OCI-LY7 (cell line): ENCODE measurements around the gene RAMP3. TPM values are rescaled to one million over a fixed set of nuclear protein-coding genes. Genes with fewer than 3 reads are reported as not detected.

Experiments used
- BruUV-seq: library from RNA; stranded (reverse); fragments of 400-500 nt; replicated peaks from 2 replicates; lab custom pipeline; 2021; lab: Mats Ljungman, UMichigan
- CTCF ChIA-PET: fragments of 300-600 bp; sonication (Branson Sonifier 250); formaldehyde crosslinking; loops from one replicate; lab custom pipeline; 2022; ENCODE audit warnings: antibody characterized with exemption; ENCODE audit not compliant: unreplicated experiment; lab: Charles Lee
- POLR2A ChIA-PET: fragments of 300-600 bp; sonication (Branson Sonifier 250); formaldehyde crosslinking; loops from one replicate; lab custom pipeline; 2022; ENCODE audit warnings: antibody characterized with exemption; lab: Charles Lee
- DNase-seq: peaks from one replicate; pipeline ENCODE4 v3.0.0-alpha.2; 2015; ENCODE audit warnings: low spot score
- H2AFZ ChIP-seq: fragments of 200-600 bp; sonication (generic), shearing (Covaris generic); 2 replicates; pipeline ENCODE4 v1.6.1; 2014; ENCODE audit warnings: mild to moderate bottlenecking, antibody characterized with exemption, low read length, moderate library complexity
- H3K27ac ChIP-seq: fragments of 200-600 bp; sonication (generic); 2 replicates; pipeline ENCODE4 v1.5.1; 2014; ENCODE audit warnings: mixed run types, low read depth, mild to moderate bottlenecking, moderate library complexity, low read length, inconsistent platforms; ENCODE audit not compliant: poor library complexity, severe bottlenecking
- H3K36me3 ChIP-seq: fragments of 200-600 bp; sonication (generic); 2 replicates; pipeline ENCODE4 v1.6.1; 2014; ENCODE audit warnings: mild to moderate bottlenecking, antibody characterized with exemption, low read length, moderate library complexity, mixed read lengths; ENCODE audit not compliant: insufficient read depth
- H3K4me1 ChIP-seq: fragments of 200-600 bp; sonication (generic); 2 replicates; pipeline ENCODE4 v1.5.1; 2014; ENCODE audit warnings: mild to moderate bottlenecking, low read length; ENCODE audit not compliant: insufficient read depth, poor library complexity, severe bottlenecking
- H3K4me2 ChIP-seq: fragments of 200-600 bp; sonication (generic); 2 replicates; pipeline ENCODE4 v1.6.1; 2014; ENCODE audit warnings: mild to moderate bottlenecking, low read length
- H3K4me3 ChIP-seq: fragments of 200-600 bp; sonication (generic); 2 replicates; pipeline ENCODE4 v1.5.1; 2014; ENCODE audit warnings: mild to moderate bottlenecking, low read depth, low read length; ENCODE audit not compliant: poor library complexity, severe bottlenecking
- H3K79me2 ChIP-seq: fragments of 200-600 bp; sonication (generic); 2 replicates; pipeline ENCODE4 v1.6.1; 2016; ENCODE audit warnings: low read depth, mild to moderate bottlenecking, low read length, moderate library complexity, mixed read lengths; ENCODE audit not compliant: insufficient read depth
- H3K9me2 ChIP-seq: fragments of 200-600 bp; sonication (generic); 2 replicates; pipeline ENCODE4 v1.6.1; 2016; ENCODE audit warnings: mild to moderate bottlenecking, low read length, mixed read lengths; ENCODE audit not compliant: insufficient read depth
- H3K9me3 ChIP-seq: fragments of 200-600 bp; sonication (generic); 2 replicates; pipeline ENCODE4 v1.6.1; 2014; ENCODE audit warnings: mild to moderate bottlenecking, mixed run types, low read length, mixed read lengths
- H4K20me1 ChIP-seq: fragments of 200-600 bp; sonication (generic); 2 replicates; pipeline ENCODE4 v1.6.1; 2014; ENCODE audit warnings: mild to moderate bottlenecking, antibody characterized with exemption, low read length, moderate library complexity, mixed read lengths; ENCODE audit not compliant: insufficient read depth
- EZH2phosphoT487 ChIP-seq: fragments of 200-600 bp; sonication (generic); IDR thresholded peaks from 2 replicates; pipeline ENCODE4 v1.6.1; 2018; ENCODE audit warnings: low read depth, borderline replicate concordance, mild to moderate bottlenecking, mixed run types, antibody characterized with exemption, low read length, moderate library complexity, mixed read lengths
- intact Hi-C: fragments of 100-400 bp; cut with micrococcal nuclease; formaldehyde crosslinking; loops from one replicate; pipeline ENCODE4 v1.10.0; 2022; ENCODE audit not compliant: unreplicated experiment
- total RNA-seq, 2 experiments: library from RNA; depleted of rRNA in 1 of 2; stranded (reverse); fragments of >200 nt in 1 of 2; shearing (Covaris generic) in 1 of 2; gene quantifications; 2 replicates each; pipeline ENCODE4 v1.2.3, GENCODE V29; 2014 to 2022
- TF ChIP-seq, protein P1 (sequence below): fragments of 200-600 bp; sonication (generic); conservative IDR thresholded peaks from 2 replicates; pipeline ENCODE4 v1.5.1; 2014; ENCODE audit warnings: mild to moderate bottlenecking, antibody characterized with exemption, low read length, moderate library complexity, mixed read lengths

The RAMP3 gene
- total RNA-seq, 2 experiments from 2014 or later = not detected

DNA sequence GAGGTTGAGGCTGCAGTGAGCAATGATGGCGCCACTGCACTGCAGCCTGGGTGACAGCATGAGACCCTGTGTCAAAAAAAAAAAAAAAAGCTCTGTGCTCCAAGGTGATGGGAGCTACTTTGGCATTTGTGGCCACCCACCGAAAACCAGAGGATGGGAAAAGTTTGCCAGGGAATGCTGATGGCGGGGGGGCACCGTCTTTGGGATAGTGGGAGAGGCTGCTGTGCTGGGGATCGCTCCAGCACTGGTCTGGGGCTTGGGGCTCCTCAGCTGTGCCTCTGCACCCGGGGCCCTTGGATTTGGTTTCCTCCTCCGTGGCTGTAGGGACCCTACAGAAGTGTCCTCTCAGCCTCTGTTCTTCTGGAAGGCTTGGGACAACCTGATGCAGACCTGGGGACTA, 11.7 kb upstream of the RAMP3 start:
- ChIA-PET CTCF (interaction anchor here (0.6 kb wide), 1 partner anchor 191 kb away, joined by 3 read pairs; no protein-coding TSS in a partner anchor), POLR2A (no interaction called here)
- Histone ChIP-seq H3K4me3 (no peak overlapping the region), H3K9me2 (no peaks in the 10 kb centered on the region), H3K4me1 (peaks cover 4% of the 10 kb centered on the region), H3K36me3 (no peaks in the 10 kb centered on the region), H4K20me1 (no peaks in the 10 kb centered on the region), H3K9me3 (no peaks in the 10 kb centered on the region), H2AFZ (no peak overlapping the region), H3K27ac (no peak overlapping the region), H3K79me2 (no peaks in the 10 kb centered on the region), H3K4me2 (no peak overlapping the region)
- no peak for TF ChIP-seq EZH2phosphoT487
- TF ChIP-seq, protein P1, sequence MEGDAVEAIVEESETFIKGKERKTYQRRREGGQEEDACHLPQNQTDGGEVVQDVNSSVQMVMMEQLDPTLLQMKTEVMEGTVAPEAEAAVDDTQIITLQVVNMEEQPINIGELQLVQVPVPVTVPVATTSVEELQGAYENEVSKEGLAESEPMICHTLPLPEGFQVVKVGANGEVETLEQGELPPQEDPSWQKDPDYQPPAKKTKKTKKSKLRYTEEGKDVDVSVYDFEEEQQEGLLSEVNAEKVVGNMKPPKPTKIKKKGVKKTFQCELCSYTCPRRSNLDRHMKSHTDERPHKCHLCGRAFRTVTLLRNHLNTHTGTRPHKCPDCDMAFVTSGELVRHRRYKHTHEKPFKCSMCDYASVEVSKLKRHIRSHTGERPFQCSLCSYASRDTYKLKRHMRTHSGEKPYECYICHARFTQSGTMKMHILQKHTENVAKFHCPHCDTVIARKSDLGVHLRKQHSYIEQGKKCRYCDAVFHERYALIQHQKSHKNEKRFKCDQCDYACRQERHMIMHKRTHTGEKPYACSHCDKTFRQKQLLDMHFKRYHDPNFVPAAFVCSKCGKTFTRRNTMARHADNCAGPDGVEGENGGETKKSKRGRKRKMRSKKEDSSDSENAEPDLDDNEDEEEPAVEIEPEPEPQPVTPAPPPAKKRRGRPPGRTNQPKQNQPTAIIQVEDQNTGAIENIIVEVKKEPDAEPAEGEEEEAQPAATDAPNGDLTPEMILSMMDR = no peak
- intact Hi-C loops = no loop called here
- no peak for DNase-seq
- no TSS peak for BruUV-seq

DNA sequence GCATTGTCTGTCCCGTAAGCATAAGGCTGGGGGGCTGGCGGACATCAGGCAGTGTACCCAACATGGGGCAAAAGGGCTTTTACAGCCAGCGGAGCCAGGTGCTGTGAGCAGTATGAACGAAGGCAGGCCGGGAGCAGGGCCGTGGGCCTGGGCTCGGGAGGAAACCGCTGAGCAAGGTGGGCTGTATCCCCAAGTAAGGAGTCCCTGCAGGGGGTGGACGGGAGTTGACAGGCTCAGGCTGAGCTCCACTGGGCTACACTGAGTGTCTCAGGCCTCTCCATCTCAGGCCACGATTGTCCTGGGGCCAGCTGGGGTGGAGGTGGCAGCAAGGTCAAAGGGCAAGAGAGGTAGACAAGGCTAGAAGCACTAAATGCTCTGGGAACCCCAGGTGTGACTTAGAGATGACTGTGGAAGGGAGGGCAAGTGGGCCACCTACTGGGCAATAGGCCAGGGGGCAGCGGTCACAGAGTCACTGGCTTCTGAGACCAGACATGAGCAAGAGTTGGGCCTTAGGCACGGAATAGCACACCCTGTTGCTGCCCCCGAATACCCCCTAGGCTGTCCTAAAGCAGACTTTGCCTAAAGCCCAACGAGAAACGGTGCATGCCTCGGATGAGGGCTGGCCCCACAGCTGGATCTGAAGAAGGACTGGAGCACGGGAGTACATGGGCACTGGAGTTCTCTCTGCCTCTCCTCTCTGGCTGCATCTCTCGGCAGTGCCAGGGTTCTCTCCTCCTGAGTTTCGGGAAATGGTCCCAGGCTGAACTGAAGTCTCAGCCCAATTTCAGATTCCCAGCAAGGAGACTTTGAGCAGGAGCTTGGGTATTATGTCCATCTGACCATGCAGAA, 10.8 kb upstream of the RAMP3 start:
- no peak for DNase-seq
- H3K4me3 ChIP-seq = no peak overlapping the region
- ChIA-PET POLR2A (interaction anchor here (0.6 kb wide), 2 partner anchors 37 to 221 kb away, joined by 3 read pairs; no protein-coding TSS in a partner anchor), CTCF (no interaction called here)
- H3K9me2 ChIP-seq = no peaks in the 10 kb centered on the region
- no TSS peak for BruUV-seq
- H3K27ac ChIP-seq = no peak overlapping the region
- H3K36me3 ChIP-seq = no peaks in the 10 kb centered on the region
- TF ChIP-seq EZH2phosphoT487 = no peak
- TF ChIP-seq, protein P1 = no peak
- H4K20me1 ChIP-seq = no peaks in the 10 kb centered on the region
- H3K79me2 ChIP-seq = no peaks in the 10 kb centered on the region
- intact Hi-C loops = no loop called here
- no peak overlapping the region for H2AFZ ChIP-seq
- no peaks in the 10 kb centered on the region for H3K4me1 ChIP-seq
- H3K4me2 ChIP-seq = no peak overlapping the region
- no peaks in the 10 kb centered on the region for H3K9me3 ChIP-seq
